Measurements from ENCODE around the gene OMA1.
A peak's percentile ranks its signal among the peaks of the same experiment; 100 is the strongest.

DNA sequence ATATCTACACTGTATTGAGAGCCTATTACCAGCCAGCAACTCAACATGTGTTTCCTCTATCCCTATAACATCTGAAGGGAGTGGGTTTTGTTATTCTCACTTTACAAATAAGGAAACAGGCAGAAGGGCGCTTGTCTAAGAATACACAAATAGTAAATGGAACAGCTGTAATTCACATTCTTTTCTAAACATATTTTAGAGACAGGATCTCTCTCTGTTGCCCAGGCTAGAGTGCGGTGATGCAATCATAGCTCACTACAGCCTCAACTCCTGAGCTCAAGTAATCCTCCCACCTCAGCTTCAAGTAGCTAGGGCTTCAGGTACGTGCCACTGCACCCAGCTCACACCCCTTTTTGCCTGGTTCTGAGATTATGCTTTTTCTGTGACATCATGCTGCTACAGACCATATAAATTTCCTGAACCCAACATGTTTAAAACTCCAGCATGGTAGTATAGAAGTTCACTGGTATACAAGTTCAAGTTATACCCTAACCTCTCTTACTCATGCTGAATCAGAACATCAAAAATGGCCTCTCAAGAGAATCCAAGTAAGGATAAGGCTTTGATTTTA is 39.1 kb upstream of the OMA1 start:
- TF ChIP-seq POLR2A (IDR thresholded peaks at IDR 0.05; ENCODE audit: borderline replicate concordance, extremely low read depth, insufficient read depth, insufficient read length) (no peak), TCF7L2 (IDR thresholded peaks at IDR 0.05; ENCODE audit: borderline replicate concordance, extremely low read depth, insufficient read depth, insufficient read length) (no peak), JUND (IDR thresholded peaks at IDR 0.05) (peak; percentile 24), ZBTB33 (IDR thresholded peaks at IDR 0.05; ENCODE audit: extremely low read depth, insufficient replicate concordance, low read length) (no peak), CEBPB (IDR thresholded peaks at IDR 0.05; ENCODE audit: low read depth) (peak; percentile 86), POLR2AphosphoS5 (IDR thresholded peaks at IDR 0.05; ENCODE audit: low read depth, low read length) (no peak), EZH2phosphoT487 (IDR thresholded peaks at IDR 0.05; ENCODE audit: borderline replicate concordance) (no peak), SP1 (IDR thresholded peaks at IDR 0.05; ENCODE audit: low read depth) (peak; percentile 43)
- TF ChIP-seq, protein P1, sequence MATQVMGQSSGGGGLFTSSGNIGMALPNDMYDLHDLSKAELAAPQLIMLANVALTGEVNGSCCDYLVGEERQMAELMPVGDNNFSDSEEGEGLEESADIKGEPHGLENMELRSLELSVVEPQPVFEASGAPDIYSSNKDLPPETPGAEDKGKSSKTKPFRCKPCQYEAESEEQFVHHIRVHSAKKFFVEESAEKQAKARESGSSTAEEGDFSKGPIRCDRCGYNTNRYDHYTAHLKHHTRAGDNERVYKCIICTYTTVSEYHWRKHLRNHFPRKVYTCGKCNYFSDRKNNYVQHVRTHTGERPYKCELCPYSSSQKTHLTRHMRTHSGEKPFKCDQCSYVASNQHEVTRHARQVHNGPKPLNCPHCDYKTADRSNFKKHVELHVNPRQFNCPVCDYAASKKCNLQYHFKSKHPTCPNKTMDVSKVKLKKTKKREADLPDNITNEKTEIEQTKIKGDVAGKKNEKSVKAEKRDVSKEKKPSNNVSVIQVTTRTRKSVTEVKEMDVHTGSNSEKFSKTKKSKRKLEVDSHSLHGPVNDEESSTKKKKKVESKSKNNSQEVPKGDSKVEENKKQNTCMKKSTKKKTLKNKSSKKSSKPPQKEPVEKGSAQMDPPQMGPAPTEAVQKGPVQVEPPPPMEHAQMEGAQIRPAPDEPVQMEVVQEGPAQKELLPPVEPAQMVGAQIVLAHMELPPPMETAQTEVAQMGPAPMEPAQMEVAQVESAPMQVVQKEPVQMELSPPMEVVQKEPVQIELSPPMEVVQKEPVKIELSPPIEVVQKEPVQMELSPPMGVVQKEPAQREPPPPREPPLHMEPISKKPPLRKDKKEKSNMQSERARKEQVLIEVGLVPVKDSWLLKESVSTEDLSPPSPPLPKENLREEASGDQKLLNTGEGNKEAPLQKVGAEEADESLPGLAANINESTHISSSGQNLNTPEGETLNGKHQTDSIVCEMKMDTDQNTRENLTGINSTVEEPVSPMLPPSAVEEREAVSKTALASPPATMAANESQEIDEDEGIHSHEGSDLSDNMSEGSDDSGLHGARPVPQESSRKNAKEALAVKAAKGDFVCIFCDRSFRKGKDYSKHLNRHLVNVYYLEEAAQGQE (IDR thresholded peaks at IDR 0.05; ENCODE audit: low read depth): no peak
- TF ChIP-seq, protein P2, sequence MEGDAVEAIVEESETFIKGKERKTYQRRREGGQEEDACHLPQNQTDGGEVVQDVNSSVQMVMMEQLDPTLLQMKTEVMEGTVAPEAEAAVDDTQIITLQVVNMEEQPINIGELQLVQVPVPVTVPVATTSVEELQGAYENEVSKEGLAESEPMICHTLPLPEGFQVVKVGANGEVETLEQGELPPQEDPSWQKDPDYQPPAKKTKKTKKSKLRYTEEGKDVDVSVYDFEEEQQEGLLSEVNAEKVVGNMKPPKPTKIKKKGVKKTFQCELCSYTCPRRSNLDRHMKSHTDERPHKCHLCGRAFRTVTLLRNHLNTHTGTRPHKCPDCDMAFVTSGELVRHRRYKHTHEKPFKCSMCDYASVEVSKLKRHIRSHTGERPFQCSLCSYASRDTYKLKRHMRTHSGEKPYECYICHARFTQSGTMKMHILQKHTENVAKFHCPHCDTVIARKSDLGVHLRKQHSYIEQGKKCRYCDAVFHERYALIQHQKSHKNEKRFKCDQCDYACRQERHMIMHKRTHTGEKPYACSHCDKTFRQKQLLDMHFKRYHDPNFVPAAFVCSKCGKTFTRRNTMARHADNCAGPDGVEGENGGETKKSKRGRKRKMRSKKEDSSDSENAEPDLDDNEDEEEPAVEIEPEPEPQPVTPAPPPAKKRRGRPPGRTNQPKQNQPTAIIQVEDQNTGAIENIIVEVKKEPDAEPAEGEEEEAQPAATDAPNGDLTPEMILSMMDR (IDR thresholded peaks at IDR 0.05 in 2 of 3, conservative IDR thresholded peaks at IDR 0.05 in 1 of 3; ENCODE audit: borderline replicate concordance in 1 of 3, insufficient read depth in 1 of 3, low read depth in 2 of 3, low read length in 2 of 3): no peak

Measured in HCT116 (cell line).